PC-9 (cell line): Measurements from ENCODE around the gene TMEM109. TPM values are rescaled to one million over a fixed set of nuclear protein-coding genes. Genes with fewer than 3 reads are reported as not detected.

ENCODE experiments used
- BruUV-seq: library from RNA; stranded (reverse); fragments of 400-500 nt; replicated peaks from 2 replicates; lab custom pipeline; 2021; lab: Mats Ljungman, UMichigan
- CTCF ChIA-PET: fragments of 300-600 bp; sonication (Branson Sonifier 250); formaldehyde crosslinking; loops from one replicate; lab custom pipeline; 2022; ENCODE audit warnings: antibody characterized with exemption; lab: Charles Lee
- POLR2A ChIA-PET: fragments of 300-600 bp; sonication (Branson Sonifier 250); formaldehyde crosslinking; loops from one replicate; lab custom pipeline; 2022; ENCODE audit warnings: antibody characterized with exemption; ENCODE audit not compliant: unreplicated experiment; lab: Charles Lee
- DNase-seq, 2 experiments: peaks; one replicate each; pipeline versions ENCODE4 v3.0.0 to v3.0.0-alpha.2; 2015 to 2022; ENCODE audit warnings: mixed read lengths in 1 of 2
- H2AFZ ChIP-seq: fragments of 200-600 bp; sonication (generic); 2 replicates; pipeline ENCODE4 v1.8.1; 2017; ENCODE audit warnings: antibody characterized with exemption
- H3F3A ChIP-seq: fragments of 200-600 bp; sonication (generic); 2 replicates; pipeline ENCODE4 v1.8.1; 2017; ENCODE audit warnings: antibody characterized with exemption, mild to moderate bottlenecking, low read depth; ENCODE audit not compliant: insufficient read depth
- H3K27ac ChIP-seq: fragments of 200-600 bp; sonication (generic); 2 replicates; pipeline ENCODE4 v1.6.1; 2016; ENCODE audit warnings: mixed run types
- H3K27me3 ChIP-seq: fragments of 200-600 bp; sonication (generic); 2 replicates; pipeline ENCODE4 v1.6.1; 2016; ENCODE audit warnings: low read depth, mixed run types; ENCODE audit not compliant: insufficient read depth
- H3K36me3 ChIP-seq: fragments of 200-600 bp; sonication (generic); 2 replicates; pipeline ENCODE4 v1.6.1; 2016; ENCODE audit warnings: low read depth, mixed run types
- H3K4me1 ChIP-seq: fragments of 200-600 bp; sonication (generic); replicated peaks from 2 replicates; pipeline ENCODE4 v1.6.1; 2016; ENCODE audit warnings: mixed run types; ENCODE audit not compliant: insufficient read depth
- H3K4me2 ChIP-seq: fragments of 200-600 bp; sonication (generic); 2 replicates; pipeline ENCODE4 v1.6.1; 2017; ENCODE audit warnings: mixed run types
- H3K4me3 ChIP-seq: fragments of 200-600 bp; sonication (generic); 2 replicates; pipeline ENCODE4 v1.6.1; 2016; ENCODE audit warnings: mixed run types
- H3K79me2 ChIP-seq: fragments of 200-600 bp; sonication (generic); 2 replicates; pipeline ENCODE4 v1.6.1; 2017; ENCODE audit warnings: low read depth, mixed run types
- H3K9me2 ChIP-seq: fragments of 200-600 bp; sonication (generic); 2 replicates; pipeline ENCODE4 v1.8.1; 2017; ENCODE audit warnings: mild to moderate bottlenecking; ENCODE audit not compliant: insufficient read depth
- H3K9me3 ChIP-seq: fragments of 200-600 bp; sonication (generic); 2 replicates; pipeline ENCODE4 v1.8.1; 2016; ENCODE audit warnings: low read depth; ENCODE audit not compliant: insufficient read depth
- H4K20me1 ChIP-seq: fragments of 200-600 bp; sonication (generic); 2 replicates; pipeline ENCODE4 v1.8.1; 2017; ENCODE audit not compliant: insufficient read depth
- EZH2 ChIP-seq: fragments of 200-600 bp; sonication (generic); IDR thresholded peaks from 2 replicates; pipeline ENCODE4 v1.8.0; 2017; ENCODE audit warnings: antibody characterized with exemption, low read depth
- intact Hi-C: fragments of 100-400 bp; cut with micrococcal nuclease; formaldehyde crosslinking; loops from one replicate; pipeline ENCODE4 v1.10.0; 2022; ENCODE audit not compliant: unreplicated experiment
- total RNA-seq: library from RNA; stranded (reverse); gene quantifications from 2 replicates; pipeline ENCODE4 v1.2.3, GENCODE V29; 2021
- TF ChIP-seq, protein P1 (sequence below): fragments of 200-600 bp; sonication (generic); conservative IDR thresholded peaks from 2 replicates; pipeline ENCODE4 v1.6.1; 2017; ENCODE audit warnings: mixed run types, antibody characterized with exemption, mild to moderate bottlenecking, moderate library complexity

The TMEM109 gene
- total RNA-seq, 1 experiment from 2014 or later = 105 TPM

- H3K9me3 ChIP-seq = no peaks in the 10 kb centered on the region
- no TSS peak for BruUV-seq
- no peaks in the 10 kb centered on the region for H3K36me3 ChIP-seq
- no peak within 1 kb of the TSS for H3K4me2 ChIP-seq
- no peak within 1 kb of the TSS for H3K27ac ChIP-seq
- no peak within 1 kb of the TSS for H2AFZ ChIP-seq
- H3K79me2 ChIP-seq = no peaks in the 10 kb centered on the region
- no peaks in the 10 kb centered on the region for H3K9me2 ChIP-seq
- no peak within 1 kb of the TSS for H3K4me3 ChIP-seq
- CTCF ChIA-PET = interaction anchor here (1.8 kb wide), 1 partner anchor 32 kb away, joined by 4 read pairs; no protein-coding TSS in a partner anchor
- H3F3A ChIP-seq = no peaks in the 10 kb centered on the region
- H3K4me1 ChIP-seq = 0 out of 2 replicates have a peak, but pooled peaks cover 11% of the 10 kb centered on the region
- peak; percentile 35 to 65 for DNase-seq
- intact Hi-C loops = no loop called here
- H3K27me3 ChIP-seq = peaks cover 5% of the 10 kb centered on the region; the same call in 1 of the 2 replicates
- no peak for TF ChIP-seq EZH2
- TF ChIP-seq, protein P1, sequence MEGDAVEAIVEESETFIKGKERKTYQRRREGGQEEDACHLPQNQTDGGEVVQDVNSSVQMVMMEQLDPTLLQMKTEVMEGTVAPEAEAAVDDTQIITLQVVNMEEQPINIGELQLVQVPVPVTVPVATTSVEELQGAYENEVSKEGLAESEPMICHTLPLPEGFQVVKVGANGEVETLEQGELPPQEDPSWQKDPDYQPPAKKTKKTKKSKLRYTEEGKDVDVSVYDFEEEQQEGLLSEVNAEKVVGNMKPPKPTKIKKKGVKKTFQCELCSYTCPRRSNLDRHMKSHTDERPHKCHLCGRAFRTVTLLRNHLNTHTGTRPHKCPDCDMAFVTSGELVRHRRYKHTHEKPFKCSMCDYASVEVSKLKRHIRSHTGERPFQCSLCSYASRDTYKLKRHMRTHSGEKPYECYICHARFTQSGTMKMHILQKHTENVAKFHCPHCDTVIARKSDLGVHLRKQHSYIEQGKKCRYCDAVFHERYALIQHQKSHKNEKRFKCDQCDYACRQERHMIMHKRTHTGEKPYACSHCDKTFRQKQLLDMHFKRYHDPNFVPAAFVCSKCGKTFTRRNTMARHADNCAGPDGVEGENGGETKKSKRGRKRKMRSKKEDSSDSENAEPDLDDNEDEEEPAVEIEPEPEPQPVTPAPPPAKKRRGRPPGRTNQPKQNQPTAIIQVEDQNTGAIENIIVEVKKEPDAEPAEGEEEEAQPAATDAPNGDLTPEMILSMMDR = no peak
- POLR2A ChIA-PET = interaction anchor here (0.6 kb wide), 1 partner anchor 45 kb away, joined by 5 read pairs; no protein-coding TSS in a partner anchor
- H4K20me1 ChIP-seq = no peaks in the 10 kb centered on the region
These were observed 46.8 kb upstream of the TMEM109 start, which contains the start of gene ZP1 for GRCh38 chr11:60866911-60867870. ZP1 (plus strand) TSS chr11:60867542; CDS start chr11:60867562, 20 bp downstream.

GRCh38 chr11:60867871-60868681 is 45.9 kb upstream of the TMEM109 start:
- BruUV-seq = no TSS peak
- Histone ChIP-seq H3K27me3 (peaks cover 2% of the 10 kb centered on the region; the same call in 1 of the 2 replicates), H4K20me1 (no peaks in the 10 kb centered on the region), H2AFZ (no peak overlapping the region), H3K4me1 (0 out of 2 replicates have a peak, but pooled peaks cover 12% of the 10 kb centered on the region), H3K4me3 (no peak overlapping the region), H3K79me2 (no peaks in the 10 kb centered on the region), H3K4me2 (no peak overlapping the region), H3K27ac (no peak overlapping the region), H3K36me3 (no peaks in the 10 kb centered on the region), H3K9me3 (no peaks in the 10 kb centered on the region), H3K9me2 (no peaks in the 10 kb centered on the region), H3F3A (no peaks in the 10 kb centered on the region)
- intact Hi-C loops = no loop called here
- ChIA-PET POLR2A (no interaction called here), CTCF (no interaction called here)
- DNase-seq = no peak
- TF ChIP-seq, protein P1 = no peak
- no peak for TF ChIP-seq EZH2
